GM20431 (cell line): Measurements from ENCODE around the gene FTH1.
"Not testable (repeated sequence)": the region's sequence is repeated elsewhere in the genome, so short reads cannot be mapped to it uniquely, and the experiment has no call there.

Experiments
- in situ Hi-C: fragments of 300-500 bp; cut with MseI, MboI; formaldehyde crosslinking; loops from one replicate; pipeline ENCODE4 v1.15.0; 2020; ENCODE audit warnings: low sequenced_read_pairs; ENCODE audit not compliant: unreplicated experiment

FTH1 gene

DNA sequence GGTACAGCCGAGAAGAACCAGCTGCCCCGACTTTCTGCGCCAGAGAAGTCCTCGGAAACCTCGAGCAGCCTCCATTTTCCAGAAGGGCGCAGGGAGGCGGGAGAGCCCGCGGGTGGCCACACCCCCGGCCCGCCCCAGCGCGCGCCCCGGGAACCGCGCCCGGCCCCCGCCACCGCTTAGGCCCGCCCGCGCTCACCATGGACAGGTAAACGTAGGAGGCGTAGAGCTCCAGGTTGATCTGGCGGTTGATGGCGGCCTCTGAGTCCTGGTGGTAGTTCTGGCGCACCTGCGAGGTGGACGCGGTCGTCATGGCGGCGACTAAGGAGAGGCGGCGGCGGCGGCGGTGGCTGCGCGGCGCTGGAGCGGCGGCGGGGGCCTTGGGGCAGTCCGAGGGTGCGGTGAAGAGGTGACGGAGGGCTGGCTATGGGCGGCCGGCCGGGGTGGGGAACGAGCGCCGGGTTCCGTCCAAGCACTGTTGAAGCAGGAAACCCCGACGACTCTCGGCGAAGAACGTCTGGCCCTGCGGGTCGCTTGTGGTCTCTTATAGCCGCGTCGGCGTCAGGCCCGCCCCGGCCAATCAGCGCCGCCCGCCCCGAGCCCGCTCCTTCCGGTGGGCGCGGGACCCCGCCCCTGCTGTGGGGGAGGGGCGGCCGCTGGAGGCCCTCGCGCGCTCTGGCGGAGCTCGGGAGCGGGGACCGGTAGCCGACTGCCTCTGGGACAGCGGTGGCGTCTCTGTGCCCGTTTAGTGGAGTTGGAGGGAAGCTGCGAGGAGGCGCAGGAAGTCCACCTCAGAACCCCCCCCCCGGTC is at the start of gene FTH1:
TSS of gene FTH1 (minus strand) at position 519 of the 808 bp plus-strand sequence. CDS start at position 310, 209 bp downstream.
- in situ Hi-C loops, result no loop called here

DNA sequence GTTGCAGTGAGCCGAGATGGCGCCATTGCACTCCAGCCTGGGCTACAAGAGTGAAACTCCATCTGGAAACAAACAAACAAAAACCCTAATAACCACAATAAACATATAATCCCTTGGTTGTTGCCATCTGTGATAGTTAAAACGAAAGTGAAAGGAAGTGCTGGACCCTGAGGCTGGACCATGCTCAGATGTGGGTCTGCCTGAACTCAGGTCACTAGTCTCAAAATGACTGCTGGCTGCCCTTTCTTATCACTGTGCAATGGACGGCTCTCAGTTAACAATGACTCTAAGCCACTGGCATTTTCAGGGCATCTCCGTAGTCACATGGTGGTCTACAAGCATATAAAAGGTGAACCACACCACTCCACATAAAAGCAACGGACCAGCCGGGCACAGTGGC is 48.2 kb upstream of the FTH1 start:
- in situ Hi-C loops, result no loop called here

DNA sequence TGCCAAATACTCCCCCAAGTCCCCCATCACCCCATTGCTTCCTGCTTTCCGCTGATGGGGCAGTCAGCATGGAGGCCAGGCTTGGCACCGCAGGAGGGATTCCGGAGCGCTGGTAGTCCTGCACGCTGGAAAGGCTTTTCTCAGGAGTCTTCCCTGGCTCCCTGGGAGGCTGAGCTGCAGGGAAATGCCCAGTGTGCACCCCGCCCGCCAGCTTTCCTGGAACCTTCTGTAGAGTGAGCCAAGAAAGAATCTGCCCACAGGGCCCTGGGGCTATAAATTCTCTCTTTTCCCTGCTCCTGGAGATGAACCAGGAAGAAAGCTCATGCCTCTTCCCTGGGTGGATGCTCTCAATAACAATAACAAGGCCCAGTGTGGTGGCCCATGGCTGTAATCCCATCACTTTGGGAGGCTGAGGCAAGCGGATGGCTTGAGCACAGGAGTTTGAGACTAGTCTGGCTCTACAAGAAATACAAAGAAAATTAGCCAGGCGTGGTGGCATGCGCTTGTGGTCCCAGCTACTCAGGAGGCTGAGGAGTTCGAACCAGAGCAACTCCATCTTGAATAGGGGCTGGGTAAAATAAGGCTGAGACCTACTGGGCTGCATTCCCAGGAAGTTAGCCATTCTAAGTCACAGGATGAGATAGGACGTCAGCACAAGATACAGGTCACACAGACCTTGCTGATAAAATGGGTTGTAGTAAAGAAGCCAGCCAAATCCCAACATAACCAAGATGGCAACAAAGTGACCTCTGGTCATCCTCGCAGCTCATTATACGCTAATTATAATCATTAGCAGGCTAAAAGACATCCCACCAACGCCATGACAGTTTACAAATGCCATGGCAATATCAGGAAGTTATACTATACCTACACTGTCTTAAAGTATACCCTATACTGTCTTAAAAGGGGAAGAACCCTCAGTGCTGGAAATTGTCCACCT is 46.4 kb upstream of the FTH1 start:
- in situ Hi-C loops, result no loop called here

DNA sequence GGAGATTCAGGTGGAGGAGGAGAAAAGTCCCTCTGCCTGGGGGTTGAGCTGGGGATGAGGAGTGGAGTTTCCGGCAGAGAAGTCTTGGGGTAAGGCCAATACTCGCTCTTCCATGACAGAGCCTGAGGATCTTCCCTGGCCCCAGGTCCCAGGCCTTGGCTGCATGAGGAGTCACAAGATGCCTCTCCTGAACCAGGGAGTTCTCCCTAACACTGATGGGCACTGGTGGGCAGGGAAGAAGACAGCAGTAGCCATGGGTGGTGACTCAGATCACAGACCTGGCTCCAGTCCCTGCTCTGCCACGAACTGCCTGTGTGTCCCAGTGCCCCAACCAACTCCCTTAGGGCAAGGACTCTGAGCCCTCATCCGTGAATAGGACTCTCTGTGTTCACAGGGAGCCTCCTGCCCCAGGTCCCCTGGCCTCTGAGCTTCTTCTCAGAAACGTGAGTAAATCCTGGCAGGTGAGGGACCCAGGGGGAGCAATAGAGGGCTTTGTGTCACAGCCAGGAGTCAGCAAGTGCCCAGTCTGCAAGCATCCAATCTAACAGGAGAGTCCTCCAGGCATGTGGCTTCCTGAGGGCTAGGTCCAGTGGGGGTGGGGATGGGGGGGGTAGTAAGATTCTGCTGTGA is 45.5 kb upstream of the FTH1 start:
- in situ Hi-C loops, result no loop called here

DNA sequence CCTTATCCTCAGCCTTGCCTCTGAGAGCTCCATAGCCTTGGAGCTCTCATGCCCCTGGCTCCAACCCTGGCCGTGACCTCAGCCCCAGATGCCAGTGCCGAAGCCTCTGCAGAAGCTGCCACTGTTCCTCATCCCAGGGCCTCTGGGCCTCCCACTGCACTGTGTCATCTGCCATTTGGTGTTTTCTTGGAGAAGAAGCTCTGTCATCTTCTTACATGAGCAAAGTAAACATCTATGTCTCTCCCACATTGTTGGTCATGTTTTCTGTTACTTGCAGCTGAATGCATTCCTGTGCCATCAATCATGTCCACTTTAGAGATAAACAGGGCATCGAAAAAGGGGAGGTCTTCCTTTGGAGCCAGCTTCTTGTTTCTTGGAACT is 45.0 kb upstream of the FTH1 start:
- in situ Hi-C loops, result no loop called here

DNA sequence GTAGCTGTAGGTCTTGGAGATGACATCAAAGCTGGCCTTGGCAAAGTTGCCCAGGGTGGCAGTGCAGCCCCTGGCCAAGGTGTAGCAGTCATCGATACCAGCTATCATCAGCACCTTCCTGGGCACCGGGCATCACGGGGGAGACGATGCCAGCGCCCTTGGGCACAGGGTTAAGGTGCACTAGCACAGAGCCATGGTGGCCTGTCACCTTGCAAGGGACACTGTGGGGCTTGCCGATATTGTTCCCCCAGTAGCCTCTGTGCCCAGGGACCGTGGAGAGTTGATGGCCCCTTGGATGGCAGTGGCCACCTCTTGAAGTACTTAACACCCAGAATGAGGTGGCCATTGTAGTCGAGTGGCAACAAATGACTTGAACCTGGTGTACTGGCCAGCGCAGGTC is 44.4 kb upstream of the FTH1 start:
- in situ Hi-C loops, result no loop called here

DNA sequence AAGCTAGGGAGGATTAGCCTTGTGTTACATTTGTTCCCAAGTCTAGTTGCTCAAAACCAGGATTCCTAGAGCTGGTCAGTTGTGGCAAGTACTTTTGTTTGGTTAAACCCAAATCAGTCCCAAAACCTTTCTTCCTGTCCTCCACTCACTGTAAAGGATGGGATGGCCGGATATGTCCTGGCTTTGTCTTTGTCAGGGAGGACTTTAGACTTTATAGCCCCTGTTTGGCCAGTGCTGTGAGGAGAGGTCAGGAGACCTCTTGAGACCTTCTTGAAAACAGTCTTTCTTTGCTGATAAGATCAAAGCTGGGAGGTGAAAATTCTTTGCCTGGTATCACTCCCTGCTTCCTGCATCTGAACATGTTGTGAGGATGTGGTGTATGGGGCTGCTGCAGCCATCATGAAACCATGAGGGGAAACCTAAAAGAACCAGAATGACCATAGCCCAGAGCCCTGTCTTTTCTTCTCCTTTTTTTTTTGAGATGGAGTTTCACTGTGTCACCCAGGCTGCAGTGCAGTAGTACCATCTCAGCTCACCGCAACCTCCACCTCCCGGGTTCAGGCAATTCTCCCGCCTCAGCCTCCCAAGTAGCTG is 43.6 kb upstream of the FTH1 start:
- in situ Hi-C loops, result no loop called here

DNA sequence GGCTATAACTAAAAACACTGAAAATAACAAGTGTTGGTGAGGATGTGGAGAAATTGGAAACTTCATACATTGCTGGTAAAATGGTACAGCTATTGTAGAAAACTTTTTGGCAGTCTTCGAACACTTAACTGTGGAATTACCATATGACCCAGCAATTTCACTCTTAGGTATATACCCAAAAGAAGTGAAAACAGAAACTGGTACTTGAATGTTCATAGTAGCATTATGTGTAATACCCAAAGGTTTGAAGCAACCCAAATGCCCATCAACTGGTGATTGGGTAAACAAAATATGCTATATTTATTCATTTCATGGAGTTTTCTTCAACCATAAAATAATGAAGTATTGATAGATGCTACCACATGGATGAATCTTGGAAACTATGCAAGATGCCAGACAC is 40.8 kb upstream of the FTH1 start:
- in situ Hi-C loops, result no loop called here

DNA sequence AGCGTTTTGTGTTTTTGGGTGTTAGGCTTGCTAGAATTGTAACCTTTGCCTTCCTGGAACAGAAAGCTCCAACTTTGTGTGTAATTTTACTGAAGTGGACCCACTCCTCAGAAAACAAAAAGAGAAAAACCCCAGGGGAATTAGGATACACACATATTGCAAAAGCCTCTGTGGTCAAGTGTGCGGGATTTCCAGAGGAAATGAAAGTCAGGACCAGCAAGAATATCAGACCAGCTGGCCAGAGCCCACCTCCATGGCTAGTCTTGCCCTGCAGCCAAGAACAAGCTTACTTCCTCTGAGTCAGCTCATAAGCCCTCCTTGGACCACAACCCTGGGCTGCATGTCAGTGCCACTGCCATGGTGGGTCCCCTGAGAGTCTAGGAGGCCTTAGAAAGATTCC is 37.0 kb upstream of the FTH1 start:
- in situ Hi-C loops, result no loop called here

DNA sequence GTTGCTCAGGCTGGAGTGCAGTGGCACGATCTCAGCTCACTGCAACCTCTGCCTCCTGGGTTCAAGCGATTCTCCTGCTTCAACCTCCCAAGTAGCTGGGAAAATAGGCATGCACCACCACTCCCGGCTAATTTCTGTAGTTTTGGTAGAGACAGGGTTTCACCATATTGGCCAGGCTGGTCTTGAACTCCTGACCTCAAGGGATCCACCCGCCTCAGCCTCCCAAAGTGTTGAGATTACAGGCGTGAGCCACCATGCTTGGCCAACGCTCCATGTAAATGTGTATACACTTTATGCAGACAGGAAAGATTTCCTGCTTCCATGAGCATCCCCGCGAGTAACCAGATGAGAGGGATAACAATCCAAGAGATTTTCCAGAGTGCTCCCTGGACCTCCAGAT is 34.8 kb upstream of the FTH1 start:
- in situ Hi-C loops, result not testable (repeated sequence)

DNA sequence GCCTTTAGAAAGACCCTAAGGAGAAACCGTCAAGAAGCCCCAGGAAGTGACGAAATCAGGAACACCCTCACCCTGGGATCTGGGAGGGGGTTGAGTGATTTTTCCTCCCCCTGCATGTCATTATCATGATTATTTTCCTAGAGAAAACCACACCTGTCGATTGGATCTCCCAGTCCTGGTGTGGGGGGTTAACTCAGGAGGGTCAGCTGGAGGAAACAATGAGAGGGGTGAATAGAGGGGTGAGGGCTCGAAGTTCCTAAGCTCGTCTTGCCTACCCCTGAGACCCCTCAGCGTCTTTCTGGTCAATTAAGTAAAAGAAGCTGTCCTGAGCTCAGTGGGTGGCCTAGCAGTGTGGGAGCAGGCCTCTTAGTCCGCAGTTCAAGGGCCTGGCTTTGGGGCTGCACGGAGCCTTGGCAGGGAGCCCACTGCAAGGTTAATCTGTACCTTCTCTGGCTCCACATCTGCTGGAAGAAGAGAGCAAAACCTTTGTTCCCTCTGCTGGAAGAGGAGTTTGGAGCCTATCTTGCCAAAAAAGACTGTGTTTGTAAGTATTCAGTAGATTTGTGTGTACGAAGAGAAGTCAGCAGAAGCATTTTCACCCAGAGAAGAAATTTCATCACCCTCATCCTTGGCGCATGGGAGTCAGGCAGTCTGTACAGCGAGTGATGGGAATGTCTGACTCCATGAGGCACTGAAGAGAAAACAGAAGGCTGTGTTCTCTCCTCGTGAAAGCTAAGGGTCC is 34.2 kb upstream of the FTH1 start:
- in situ Hi-C loops, result no loop called here

DNA sequence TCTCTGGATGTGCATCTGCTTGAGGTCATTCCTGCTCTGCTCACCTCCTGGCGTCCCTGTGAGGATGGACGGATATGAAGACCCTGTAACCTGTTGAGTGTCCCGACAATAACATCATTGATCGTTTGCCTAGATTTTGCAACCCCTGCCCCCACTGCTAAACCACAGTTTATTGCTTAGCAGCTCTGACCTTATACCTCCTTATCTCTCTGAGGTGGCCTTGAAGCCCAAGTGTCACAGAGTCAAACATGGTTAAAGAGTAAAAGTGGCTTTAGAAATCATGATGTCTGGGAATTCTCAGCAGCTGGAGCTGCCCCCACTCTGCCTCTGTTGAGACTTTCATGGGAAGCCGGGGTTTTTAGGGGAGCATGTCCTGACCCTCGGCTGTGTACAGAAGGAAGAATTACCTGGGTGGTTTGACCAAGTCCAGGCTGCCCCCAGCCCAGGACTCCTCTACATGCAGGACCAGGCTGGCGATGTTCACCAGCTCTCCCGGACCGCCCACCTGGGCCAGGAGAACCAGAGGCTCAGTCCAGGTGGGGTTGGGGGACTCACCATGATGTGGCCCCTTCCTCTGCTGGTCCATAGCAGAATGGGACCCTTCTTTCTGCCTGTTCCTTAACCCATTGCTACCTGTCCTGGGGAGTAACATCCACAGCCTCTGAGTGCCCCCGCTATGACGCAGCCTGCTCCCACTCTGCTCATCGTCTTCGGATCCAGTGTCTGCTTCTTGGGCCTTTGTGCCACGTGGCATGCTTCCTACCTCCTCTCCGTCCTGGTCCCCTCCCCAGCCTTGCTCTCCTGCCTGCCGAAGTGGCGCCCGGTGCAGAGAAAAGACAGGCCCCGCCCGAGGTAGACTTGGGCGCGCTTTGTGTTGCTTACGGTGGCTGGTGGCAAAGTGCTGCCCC is 33.4 kb upstream of the FTH1 start:
- in situ Hi-C loops, result no loop called here

DNA sequence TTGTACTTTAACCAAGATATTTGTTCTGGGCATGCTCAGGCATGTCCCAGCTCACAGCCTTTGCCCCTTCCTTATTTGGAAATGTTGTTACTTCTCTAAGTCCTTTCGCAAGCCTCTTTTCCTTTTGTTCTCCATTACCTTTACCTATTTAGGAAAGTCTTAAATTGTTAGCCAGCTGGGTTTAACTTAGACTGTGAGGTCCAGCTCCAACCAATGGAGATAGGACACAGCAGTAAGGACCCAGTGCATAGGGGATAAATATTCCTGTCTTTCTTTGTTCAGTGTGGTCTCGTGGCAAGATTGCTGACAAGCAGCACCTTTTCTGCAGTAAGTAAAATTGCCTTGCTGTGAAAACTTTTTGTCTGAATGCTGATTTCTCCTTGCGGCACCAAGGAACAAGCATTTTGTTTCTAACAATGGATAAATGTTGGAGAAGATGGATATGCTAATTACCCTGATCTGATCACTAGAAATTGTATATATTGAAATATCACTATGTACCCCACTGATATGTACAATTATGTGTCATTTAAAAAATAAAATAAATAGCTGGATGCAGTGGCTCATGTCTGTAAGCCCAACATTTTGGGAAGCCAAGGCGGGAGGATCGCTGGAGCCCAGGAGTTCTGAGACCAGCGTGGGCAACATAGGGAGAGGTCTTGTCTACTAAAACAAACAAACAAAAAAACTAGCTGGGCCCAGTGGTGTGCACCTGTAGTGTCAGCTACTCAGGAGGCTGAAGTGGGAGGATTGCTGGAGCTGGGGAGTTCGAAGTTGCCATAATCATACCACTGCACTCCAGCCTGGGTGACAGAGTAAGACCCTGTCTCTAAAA is 31.9 kb upstream of the FTH1 start:
- in situ Hi-C loops, result no loop called here

DNA sequence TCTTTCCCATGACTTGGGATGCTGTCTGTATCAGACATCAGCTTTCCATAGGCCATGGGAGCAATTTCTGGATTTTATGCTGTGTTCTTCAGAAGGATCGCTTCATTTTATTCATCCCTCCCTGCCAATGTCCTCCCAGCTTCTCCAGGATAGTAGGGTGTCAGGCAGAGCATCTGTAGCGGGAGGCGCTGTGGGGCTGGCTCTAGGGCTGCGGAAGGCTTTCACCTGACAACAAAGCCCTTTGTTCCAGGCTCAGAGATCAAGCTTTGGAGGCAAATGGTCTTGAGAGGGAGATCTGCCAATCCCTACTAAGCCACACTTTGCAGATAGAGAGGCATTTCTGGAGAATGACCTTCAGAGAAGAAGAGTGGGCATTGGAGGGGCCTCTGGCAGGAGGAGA is 29.5 kb upstream of the FTH1 start:
- in situ Hi-C loops, result no loop called here

DNA sequence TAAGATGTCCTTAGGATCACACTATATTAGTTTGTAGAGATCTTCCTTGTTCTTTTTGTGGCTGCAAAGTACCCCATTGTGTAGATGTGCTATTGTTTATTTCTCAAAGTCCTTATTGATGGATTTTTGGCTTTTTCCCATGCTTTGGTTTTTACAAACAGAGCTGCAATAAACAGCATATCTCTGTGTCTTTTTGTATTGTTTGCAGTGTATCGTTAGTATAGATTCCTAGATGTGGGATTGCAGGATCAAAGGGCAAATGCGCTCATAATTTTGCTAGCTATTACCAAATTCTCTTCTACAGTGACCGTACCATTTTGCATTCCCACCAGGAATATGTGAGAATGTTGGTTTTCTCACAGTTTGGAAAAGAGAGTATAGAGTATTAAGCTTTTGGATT is 27.5 kb upstream of the FTH1 start:
- in situ Hi-C loops, result no loop called here

DNA sequence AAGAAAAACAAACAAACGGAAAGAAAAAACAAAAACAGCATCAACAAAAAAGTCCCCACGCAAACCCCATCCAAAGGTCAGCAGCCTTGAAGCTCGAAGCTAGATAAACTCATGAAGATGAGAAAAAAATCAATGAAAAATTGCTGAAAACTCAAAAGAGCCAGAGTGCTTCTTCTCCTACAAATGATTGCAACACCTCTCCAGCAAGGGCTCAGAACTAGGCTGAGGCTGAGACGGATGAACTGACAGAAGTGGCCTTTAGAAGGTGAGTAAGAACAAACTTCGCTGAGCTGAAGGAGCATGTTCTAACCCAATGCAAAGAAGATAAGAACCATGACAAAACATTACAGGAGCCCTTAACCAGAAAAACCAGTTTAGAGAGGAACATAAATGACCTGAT is 18.4 kb upstream of the FTH1 start:
- in situ Hi-C loops, result no loop called here

DNA sequence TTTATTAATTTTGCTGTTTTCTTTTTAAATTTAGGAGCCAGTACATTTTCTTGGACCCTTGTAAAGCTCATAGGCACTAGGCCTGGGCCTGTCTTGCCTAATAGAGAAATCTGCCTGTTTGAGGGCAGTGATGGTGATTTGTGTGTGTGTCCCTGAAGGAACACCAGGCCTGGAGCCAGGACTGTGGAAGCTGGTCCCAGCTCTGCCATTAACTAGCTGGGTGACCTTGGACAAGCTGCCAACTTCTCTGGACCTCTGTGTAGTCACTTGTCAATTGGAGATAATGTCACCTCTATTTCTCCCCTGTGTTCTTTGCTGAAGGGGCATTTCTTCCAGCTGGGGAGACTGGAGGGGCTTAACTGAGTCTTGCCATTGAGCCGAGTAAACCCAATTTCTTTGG is 16.0 kb upstream of the FTH1 start:
- in situ Hi-C loops, result no loop called here
